NCI-H446 (cell line): ENCODE data around the gene TNNT1.

ENCODE experiments used
- DNase-seq, 2 experiments: peaks; one replicate each; lab custom pipeline; 2025; lab: John Stamatoyannopoulos, UW

Gene TNNT1

GRCh38 chr19:55141696-55142095, 7.3 kb downstream of the TNNT1 start:
- no peak for DNase-seq

DNA sequence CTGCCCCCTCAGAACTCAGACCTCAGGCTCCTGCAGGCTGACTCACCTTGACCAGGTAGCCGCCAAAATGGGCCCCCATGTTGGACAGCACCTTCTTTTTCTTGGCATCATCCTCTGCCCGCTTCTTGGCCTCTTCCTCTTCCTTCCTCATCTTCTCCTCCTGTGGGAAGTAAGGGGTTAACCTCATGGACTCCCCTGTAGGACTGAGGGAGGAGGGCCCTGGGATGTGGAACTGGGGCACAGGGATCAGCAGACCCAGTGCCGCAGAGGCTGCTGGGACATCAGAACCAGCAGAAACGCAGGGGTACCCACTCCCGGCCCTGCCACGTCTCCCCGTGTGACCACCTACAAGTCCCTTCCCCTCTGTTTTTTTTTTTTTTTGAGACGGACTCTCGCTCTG, 11.1 kb downstream of the TNNT1 start:
- no peak for DNase-seq

DNA sequence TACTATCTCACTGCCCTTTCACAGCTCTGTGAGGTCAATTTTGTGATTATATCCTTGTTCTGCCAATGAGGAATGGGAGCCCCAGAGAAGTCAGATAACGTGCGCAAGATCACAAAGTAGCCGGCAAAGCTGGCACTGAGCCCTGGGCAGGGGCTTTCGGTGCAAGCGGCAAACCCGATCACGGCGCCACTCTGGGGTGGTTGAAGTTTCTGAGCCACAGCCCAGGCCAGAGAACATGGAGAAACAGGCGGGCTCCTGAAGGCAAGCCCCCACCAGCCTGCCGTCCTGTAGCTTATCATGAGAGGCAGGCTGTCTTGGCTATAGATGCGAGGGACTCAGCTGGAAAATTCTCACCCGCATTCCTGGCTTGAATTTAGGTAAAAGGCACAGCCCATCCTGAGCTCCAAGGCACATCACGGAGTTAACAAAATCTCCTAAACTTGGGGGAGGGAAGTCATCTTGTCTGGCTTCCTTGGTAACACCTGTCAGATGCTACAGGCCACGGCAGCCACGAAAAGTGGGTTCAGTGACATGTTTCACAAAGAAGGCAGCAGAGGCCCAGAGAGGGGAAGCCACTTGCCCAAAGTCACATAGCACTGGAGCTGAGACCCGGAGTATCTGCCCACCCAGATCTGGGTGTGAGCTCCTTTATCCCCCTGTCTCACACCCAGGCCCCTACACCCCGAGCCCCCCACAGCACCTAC, 12.5 kb downstream of the TNNT1 start:
- DNase-seq: no peak

DNA sequence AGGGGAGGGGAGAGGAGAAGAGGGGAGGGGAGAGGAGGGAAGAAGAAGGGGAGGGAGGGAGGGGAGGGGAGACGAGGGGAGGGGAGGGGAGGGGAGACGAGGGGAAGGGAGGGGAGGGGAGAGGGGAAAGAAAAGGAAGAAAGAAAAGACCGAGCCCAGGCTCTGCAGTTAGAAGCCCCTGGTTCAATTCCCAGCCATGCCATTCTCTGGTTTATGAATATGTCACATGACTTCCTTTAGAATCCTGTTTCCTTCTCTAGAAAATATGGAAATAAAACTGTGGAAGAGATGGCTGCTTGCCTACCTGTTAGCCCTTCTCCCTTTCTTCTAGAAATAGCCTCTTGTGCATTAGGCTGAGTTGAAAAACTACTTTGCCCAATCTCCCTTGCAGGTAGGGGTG, 14.3 kb downstream of the TNNT1 start:
- no peak for DNase-seq

DNA sequence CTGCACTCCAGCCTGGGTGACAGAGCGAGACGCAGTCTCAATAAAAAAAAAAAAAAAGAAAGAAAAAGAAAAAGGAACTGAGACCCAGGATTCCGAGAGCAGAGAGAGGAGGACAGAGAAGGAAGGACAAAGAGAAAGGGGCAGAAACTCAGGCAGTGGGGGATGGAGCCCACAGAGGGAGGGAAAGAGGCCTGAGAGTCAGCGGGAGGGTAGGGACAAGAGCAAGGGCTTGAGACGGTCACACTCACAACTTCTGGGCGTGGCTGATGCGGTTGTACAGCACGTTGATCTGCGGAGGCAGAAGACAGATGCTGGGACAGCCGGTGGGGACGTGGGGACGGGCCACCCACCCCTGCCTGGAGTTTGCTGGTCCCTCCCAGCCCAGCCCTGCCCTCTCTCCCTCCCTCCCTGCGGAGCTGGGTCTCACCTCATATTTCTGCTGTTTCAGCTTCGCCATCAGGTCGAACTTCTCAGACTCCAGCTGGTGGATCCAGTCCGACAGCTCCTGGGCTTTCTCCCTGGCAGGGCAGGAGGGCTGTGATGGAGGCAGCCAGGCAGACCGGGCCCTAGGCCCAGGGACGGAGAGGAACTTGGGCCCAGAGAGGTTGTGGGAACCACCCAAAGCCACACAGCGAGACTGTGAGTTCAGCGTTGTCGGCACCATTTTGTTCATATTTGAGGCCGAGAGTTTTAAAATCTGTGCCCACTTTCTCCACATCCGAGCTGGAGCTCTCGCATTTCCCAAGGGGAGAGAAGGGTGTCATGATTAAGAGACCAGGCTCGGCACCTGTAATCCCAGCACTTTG, 15.2 kb downstream of the TNNT1 start:
- no peak for DNase-seq

DNA sequence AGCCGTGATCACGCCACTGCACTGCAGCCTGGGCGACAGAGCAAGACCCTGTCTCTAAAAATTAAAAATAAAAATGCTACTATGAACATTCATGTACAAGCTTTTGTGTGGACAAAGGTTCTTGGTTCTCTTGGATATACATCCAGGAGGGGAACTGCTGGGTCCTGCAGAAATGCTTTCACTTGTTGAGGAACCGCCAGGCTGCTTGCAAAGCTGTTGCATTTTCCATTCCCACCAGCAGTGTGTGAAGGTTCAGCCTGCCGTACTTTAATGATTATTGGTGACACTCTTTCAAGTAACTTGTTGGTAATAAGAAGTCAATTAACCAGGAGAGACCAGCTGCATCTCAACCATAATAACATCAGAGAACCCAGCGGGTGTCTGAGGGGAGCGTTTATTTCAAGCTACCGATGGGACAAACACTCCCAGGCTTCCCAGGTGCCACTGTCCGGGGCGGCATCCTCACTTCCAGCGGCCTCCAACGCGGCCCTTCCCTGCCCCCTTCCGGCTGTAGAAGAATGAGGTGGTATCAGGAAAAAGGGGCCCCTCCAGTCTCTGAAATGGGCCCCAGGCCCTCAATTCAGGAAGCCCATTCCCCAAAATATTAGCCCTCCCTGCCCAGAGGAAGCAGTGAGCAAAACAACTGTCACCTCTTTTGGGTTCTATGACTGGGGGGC, 16.4 kb downstream of the TNNT1 start:
- no peak for DNase-seq

DNA sequence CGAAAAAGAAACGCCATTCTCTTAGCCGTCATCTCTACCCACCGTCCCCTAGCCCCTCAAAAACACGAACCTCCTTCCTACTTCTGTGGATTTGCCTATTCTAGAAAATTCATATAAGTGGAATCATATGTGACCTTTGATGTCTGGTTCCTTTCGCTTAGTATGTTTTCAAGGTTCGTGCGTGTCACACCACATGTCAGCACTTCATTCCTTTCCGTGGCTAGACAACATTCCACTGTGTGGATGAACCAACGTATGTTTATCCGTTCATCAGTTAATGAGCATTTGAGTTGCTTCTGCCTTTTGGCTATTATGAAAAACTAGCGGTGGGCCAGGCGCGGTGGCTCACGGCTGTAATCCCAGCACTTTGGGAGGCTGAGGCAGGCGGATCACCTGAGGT, 17.6 kb downstream of the TNNT1 start:
- DNase-seq: no peak

DNA sequence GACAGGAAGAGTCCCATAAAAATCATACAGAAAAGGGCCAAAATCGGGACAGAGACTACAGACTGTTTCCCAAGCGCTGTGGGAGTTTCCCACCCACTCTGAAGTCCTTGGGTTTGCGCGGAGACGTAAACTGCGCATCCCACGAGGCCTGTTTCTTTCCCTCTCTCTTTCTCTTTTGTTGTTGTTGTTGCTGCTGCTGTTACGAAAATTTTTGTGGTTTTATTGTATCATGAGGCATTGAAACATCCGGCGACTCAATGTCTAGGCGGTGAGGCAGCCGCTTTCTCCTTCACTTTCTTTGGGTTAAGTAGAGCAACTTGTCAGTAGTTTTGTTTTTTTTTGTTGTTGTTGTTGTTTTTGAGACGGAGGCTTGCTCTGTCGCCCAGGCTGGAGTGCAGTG, 30.0 kb downstream of the TNNT1 start:
- no peak for DNase-seq

GRCh38 chr19:55118401-55118991, 30.5 kb downstream of the TNNT1 start:
- DNase-seq: no peak

DNA sequence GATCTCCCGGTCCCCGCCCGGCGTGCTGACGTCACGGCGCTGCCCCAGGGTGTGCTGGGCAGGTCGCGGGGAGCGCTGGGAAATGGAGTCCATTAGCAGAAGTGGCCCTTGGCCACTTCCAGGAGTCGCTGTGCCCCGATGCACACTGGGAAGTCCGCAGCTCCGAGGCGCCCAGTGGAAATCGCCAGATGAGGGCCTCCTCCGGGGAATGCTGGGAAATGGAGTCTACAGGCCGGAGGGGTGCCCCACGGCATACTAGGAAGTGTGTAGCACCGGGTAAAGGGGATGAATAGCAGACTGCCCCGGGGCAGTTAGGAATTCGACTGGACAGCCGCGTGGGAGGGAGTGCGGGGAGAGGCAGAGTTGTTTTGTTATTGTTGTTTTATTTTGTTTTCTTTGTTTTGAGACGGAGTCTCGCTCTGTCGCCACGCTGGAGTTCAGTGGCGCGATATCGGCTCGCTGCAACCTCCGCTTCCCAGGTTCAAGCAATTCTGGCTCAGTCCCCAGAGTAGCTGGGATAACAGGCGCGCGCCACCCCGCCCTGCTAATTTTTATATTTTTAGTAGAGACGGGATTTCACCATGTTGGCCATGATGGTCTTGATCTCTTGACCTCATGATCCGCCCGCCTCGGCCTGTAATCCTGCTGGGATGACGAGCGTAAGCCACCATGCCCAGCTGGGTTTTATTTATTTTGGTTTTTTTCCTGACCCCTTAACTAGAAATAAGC, 31.2 kb downstream of the TNNT1 start:
- DNase-seq: peak; percentile 94 to 99

- DNase-seq: no peak
Observed at GRCh38 chr19:55116859-55117662, 31.9 kb downstream of the TNNT1 start, which contains the start of gene PPP1R12C. TSS of gene PPP1R12C (minus strand) at chr19:55117637. CDS start at chr19:55117543, 94 bp downstream.

GRCh38 chr19:55116232-55116858, 32.7 kb downstream of the TNNT1 start:
- DNase-seq: peak in 1 of 2 experiments; percentile 34

DNA sequence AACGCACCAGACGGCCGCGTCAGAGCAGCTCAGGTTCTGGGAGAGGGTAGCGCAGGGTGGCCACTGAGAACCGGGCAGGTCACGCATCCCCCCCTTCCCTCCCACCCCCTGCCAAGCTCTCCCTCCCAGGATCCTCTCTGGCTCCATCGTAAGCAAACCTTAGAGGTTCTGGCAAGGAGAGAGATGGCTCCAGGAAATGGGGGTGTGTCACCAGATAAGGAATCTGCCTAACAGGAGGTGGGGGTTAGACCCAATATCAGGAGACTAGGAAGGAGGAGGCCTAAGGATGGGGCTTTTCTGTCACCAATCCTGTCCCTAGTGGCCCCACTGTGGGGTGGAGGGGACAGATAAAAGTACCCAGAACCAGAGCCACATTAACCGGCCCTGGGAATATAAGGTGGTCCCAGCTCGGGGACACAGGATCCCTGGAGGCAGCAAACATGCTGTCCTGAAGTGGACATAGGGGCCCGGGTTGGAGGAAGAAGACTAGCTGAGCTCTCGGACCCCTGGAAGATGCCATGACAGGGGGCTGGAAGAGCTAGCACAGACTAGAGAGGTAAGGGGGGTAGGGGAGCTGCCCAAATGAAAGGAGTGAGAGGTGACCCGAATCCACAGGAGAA, 33.5 kb downstream of the TNNT1 start:
- DNase-seq: no peak

GRCh38 chr19:55114566-55115145, 34.4 kb downstream of the TNNT1 start:
- no peak for DNase-seq

GRCh38 chr19:55113570-55114039, 35.4 kb downstream of the TNNT1 start:
- DNase-seq: peak; percentile 16 to 32

DNA sequence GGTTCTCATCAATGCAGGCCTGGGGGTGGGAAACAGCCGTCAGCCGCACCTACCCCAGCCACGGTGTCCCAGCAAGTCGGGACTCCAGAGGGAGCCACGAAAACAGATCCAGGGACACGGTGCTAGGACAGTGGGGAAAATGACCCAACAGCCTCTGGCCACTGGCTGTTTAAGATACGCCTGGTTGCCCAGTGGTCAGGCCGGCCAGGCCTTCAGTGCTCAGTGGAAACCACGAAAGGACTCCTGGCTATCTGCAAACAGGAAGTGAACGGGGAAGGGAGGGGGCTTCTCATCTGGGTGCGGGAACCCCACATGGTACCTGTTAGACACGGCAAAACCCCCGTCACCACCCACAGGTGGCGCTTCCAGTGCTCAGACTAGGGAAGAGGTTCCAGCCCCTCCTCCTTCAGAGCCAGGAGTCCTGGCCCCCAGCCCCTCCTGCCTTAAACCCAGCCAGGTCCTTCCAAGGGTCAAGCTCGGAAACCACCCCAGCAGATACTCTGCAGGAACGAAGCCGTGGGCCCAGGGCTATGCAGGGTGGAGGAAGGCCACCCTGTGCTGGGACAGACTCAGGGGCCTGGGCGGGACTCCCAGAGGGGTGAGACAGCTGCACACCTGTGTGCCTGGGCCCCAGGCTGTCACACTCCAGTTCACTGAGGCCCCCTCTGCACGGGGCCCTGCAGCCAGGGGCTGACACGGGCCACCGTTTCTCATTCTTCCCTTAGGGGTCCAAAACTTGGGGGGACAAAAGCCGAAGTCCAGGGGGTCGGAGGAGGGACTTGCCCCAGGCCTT, 36.0 kb downstream of the TNNT1 start:
- DNase-seq: no peak

GRCh38 chr19:55112246-55112776, 36.7 kb downstream of the TNNT1 start:
- DNase-seq: no peak

GRCh38 chr19:55111238-55111831, 37.7 kb downstream of the TNNT1 start:
- no peak for DNase-seq
